Astrocyte of the spinal cord (primary cell): ENCODE measurements around the gene SPEG.

Source experiments
- DNase-seq: peaks from one replicate; pipeline ENCODE4 v3.0.0; 2011; ENCODE audit warnings: low read depth, low spot score
- H3K4me3 ChIP-seq: 2 replicates; pipeline ENCODE4 v1.5.1; 2011; ENCODE audit warnings: low read depth, mild to moderate bottlenecking, low read length, moderate library complexity
- CTCF ChIP-seq: IDR thresholded peaks from 2 replicates; pipeline ENCODE4 v1.5.1; 2012; ENCODE audit warnings: low read depth, mild to moderate bottlenecking, low read length, inconsistent platforms
- in situ Hi-C: cut with HindIII; loops from 2 replicates; pipeline ENCODE4 v1.10.0; 2017; ENCODE audit warnings: low sequenced_read_pairs

The SPEG gene

GRCh38 chr2:219505585-219505984, 70.9 kb downstream of the SPEG start:
- H3K4me3 ChIP-seq, result no peak overlapping the region
- DNase-seq, result no peak
- no peak for TF ChIP-seq CTCF
- in situ Hi-C loops, result no loop called here

GRCh38 chr2:219506153-219506801, 71.6 kb downstream of the SPEG start:
- in situ Hi-C loops, result no loop called here
- no peak for TF ChIP-seq CTCF
- no peak for DNase-seq
- no peak overlapping the region for H3K4me3 ChIP-seq

- no peak for TF ChIP-seq CTCF
- H3K4me3 ChIP-seq, result no peak overlapping the region
- in situ Hi-C loops, result no loop called here
- peak; percentile 16 for DNase-seq
Measured at GRCh38 chr2:219506802-219507526, 72.3 kb downstream of the SPEG start.

GRCh38 chr2:219507581-219508443, 73.2 kb downstream of the SPEG start:
- in situ Hi-C loops, result no loop called here
- no peak overlapping the region for H3K4me3 ChIP-seq
- no peak for DNase-seq
- no peak for TF ChIP-seq CTCF

- no peak for TF ChIP-seq CTCF
- DNase-seq, result no peak
- in situ Hi-C loops, result no loop called here
- no peak overlapping the region for H3K4me3 ChIP-seq
Measured at GRCh38 chr2:219508444-219508734, 73.7 kb downstream of the SPEG start.

GRCh38 chr2:219508971-219509779, 74.5 kb downstream of the SPEG start:
- in situ Hi-C loops, result no loop called here
- H3K4me3 ChIP-seq, result no peak overlapping the region
- no peak for TF ChIP-seq CTCF
- no peak for DNase-seq
